PFSK-1 (cell line): ENCODE data around the gene PNMT.

ENCODE experiments used
- FOXP2 ChIP-seq: optimal IDR thresholded peaks from 2 replicates; pipeline ENCODE3; 2011; ENCODE audit warnings: borderline replicate concordance, control low read depth, inconsistent platforms; ENCODE audit not compliant: insufficient read depth; ENCODE audit errors: extremely low read length, extremely low read depth
- POLR2AphosphoS5 ChIP-seq: IDR thresholded peaks from 2 replicates; pipeline ENCODE4 v1.6.1; 2012; ENCODE audit warnings: low read depth, mild to moderate bottlenecking, control low read depth, low read length, moderate library complexity
- SIN3A ChIP-seq: IDR thresholded peaks from 2 replicates; pipeline ENCODE4 v1.6.1; 2012; ENCODE audit warnings: mild to moderate bottlenecking, low read length, moderate library complexity, borderline replicate concordance; ENCODE audit not compliant: insufficient read depth
- TAF1 ChIP-seq: IDR thresholded peaks from 2 replicates; pipeline ENCODE4 v1.6.1; 2012; ENCODE audit warnings: low read length, control low read depth, borderline replicate concordance; ENCODE audit not compliant: insufficient read depth
- TF ChIP-seq, protein P1 (sequence below), 2 experiments: IDR thresholded peaks; 2 replicates each; pipeline versions ENCODE4 v1.6.1 to v1.8.0; 2011 to 2012; ENCODE audit warnings: low read depth in 2 of 2, low read length in 2 of 2, control low read depth in 1 of 2, inconsistent platforms in 1 of 2, mild to moderate bottlenecking in 1 of 2, moderate library complexity in 1 of 2; ENCODE audit not compliant: insufficient read depth in 1 of 2

Gene PNMT

DNA sequence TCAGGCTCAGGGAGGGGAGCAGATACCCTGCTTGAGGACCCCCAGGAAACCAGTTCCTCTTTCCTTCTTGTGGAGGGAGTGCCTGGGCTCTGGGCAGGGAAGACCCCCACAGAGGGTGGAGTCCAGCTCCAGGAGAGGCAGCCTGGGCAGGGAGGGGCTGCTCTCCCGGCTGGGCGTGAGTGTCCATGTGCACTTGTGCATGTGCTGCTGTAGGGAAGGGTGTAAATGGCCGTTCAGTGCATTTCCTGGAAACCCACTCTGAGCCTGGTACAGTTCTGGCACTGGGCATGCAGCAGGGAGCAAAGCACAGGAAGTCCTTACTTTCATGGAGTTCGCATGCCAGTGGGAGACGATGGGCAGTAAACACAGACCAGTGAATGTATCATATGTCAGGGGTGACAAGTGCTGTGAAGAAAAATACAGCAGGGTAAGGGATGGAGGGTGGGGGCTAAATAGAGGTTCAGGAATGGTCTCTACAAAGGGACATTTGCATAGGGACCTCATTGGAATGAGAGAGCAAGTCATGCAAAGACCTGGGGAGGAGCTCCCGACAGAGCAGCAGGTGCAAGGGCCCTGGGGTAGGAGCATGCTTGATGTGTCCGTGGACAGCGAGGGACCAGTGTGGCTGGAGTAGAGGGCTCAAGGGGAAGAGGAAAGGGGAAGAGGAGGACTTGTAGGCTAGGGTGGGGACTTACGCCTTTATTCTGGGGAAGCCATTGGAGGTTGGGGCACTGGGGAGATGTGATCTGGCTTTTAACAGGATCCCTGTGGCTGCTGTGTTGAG lies 25.8 kb upstream of the PNMT start:
- TF ChIP-seq, protein P1, sequence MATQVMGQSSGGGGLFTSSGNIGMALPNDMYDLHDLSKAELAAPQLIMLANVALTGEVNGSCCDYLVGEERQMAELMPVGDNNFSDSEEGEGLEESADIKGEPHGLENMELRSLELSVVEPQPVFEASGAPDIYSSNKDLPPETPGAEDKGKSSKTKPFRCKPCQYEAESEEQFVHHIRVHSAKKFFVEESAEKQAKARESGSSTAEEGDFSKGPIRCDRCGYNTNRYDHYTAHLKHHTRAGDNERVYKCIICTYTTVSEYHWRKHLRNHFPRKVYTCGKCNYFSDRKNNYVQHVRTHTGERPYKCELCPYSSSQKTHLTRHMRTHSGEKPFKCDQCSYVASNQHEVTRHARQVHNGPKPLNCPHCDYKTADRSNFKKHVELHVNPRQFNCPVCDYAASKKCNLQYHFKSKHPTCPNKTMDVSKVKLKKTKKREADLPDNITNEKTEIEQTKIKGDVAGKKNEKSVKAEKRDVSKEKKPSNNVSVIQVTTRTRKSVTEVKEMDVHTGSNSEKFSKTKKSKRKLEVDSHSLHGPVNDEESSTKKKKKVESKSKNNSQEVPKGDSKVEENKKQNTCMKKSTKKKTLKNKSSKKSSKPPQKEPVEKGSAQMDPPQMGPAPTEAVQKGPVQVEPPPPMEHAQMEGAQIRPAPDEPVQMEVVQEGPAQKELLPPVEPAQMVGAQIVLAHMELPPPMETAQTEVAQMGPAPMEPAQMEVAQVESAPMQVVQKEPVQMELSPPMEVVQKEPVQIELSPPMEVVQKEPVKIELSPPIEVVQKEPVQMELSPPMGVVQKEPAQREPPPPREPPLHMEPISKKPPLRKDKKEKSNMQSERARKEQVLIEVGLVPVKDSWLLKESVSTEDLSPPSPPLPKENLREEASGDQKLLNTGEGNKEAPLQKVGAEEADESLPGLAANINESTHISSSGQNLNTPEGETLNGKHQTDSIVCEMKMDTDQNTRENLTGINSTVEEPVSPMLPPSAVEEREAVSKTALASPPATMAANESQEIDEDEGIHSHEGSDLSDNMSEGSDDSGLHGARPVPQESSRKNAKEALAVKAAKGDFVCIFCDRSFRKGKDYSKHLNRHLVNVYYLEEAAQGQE (IDR thresholded peaks at IDR 0.05; ENCODE audit: insufficient read depth in 1 of 2, low read depth in 2 of 2, low read length in 2 of 2) = no peak
- TF ChIP-seq POLR2AphosphoS5 (no peak), TAF1 (no peak), SIN3A (no peak), FOXP2 (no peak)

DNA sequence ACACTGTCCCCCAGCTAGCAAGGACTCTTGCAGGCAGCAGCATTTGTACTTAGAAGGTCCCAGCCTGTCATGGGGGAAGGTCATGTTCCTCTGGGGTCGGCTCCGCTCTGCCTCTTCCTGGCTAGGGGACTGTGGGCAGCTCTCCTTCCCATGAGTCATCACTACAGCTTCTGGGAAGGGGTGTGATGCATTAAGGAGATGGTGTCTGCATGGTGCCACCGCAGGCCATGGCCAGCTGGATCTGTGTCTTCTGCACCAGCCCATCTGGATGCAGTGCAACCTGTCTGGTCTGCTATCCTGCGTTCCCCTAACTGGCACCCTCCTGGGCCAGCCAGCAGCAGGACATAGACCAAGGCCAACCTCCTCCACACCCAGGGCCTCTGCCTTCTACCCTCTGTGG lies 25.0 kb upstream of the PNMT start:
- TF ChIP-seq SIN3A (no peak), FOXP2 (no peak), TAF1 (no peak), POLR2AphosphoS5 (no peak)
- TF ChIP-seq, protein P1 (IDR thresholded peaks at IDR 0.05; ENCODE audit: insufficient read depth in 1 of 2, low read depth in 2 of 2, low read length in 2 of 2) = no peak

DNA sequence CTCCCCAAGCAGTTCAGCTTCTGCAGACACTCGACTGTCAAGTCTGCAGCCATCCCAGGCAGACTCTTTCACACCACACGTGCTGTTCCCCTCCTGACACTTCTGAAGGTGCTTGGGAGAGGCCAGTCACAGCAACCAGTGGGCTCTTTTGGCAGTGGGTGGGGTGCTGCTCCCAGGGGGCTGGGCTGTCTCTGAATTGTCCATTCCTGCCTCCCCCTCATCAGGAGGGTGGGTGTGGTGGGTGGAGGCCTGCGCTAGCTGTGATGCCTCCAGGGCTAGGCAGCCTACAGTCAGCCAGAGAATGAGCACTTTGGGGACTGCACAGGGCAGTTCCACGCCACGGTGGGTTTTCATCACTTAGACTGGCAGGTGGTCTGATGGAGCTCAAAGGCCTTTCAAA lies 21.0 kb upstream of the PNMT start:
- no peak for TF ChIP-seq SIN3A

DNA sequence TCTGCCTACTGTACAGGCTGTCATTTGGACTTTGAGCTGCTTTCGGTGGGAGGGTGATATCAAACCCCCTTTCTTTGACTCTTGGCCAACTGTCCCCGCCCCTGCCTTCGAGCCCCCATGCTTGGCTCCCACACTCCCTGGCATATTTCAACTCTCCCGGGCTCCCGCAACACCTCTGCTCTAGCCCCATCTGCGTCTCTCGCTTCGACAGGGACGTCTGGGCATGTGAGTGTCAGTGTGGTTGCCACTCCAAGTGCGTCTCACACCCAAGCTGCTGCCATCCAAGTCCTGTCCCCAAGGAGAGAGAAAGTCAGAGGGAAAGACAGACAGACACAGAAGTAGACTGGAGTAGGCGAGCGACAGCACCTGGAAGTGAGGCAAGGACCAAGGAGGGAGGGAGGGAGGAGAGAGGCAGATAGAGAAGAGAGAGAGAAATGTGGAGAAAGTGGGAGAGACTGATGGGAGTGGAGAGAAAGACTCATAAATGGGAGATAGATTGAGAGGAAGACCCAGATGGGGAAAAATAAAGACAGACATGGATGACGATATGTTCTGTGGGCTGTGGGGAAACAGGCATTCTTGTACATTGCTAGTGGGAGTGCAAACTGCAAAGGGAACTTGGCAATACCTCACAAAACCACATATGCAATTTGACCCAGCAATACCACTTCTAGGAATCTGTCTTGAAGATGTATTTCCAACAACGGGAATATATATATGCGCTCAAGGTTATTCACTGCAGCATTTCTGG lies 19.5 kb upstream of the PNMT start:
- TF ChIP-seq FOXP2 (no peak), POLR2AphosphoS5 (no peak), TAF1 (no peak), SIN3A (no peak)
- TF ChIP-seq, protein P1 (IDR thresholded peaks at IDR 0.05; ENCODE audit: insufficient read depth in 1 of 2, low read depth in 2 of 2, low read length in 2 of 2) = no peak

DNA sequence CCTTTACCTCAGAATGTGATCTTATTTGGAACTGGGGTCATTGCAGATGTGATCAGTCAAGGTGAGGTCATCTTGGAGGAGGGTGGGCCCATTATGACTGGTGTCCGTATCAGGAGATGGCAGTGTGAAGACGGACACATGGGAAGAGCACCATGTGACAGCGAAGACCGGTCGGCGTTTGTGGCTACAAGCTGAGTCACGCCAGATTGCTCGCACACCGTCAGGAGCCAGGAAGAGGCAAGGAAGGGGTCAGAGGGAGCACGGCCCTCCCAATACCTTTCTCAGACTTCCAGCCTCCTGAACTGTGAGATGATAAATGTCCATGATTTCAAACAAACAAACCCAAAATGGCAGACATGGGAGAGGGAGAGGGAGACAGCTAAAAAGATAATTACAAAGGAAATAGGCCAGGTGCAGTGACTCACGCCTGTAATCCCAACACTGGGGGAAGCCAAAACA lies 18.1 kb upstream of the PNMT start:
- TF ChIP-seq, protein P1 (IDR thresholded peaks at IDR 0.05; ENCODE audit: insufficient read depth in 1 of 2, low read depth in 2 of 2, low read length in 2 of 2) = no peak
- TF ChIP-seq FOXP2 (no peak), TAF1 (no peak), POLR2AphosphoS5 (no peak), SIN3A (no peak)
